GM18873 (cell line): ENCODE measurements around the gene IL15RA.
A peak's percentile ranks its signal among the peaks of the same experiment; 100 is the strongest.
"Not testable (repeated sequence)": the region's sequence is repeated elsewhere in the genome, so short reads cannot be mapped to it uniquely, and the experiment has no call there.

Experiments used
- ATAC-seq: cut with Tn5 transposase; IDR thresholded peaks from one replicate; pipeline ENCODE4 v1.9.1; 2021; ENCODE audit warnings: mild to moderate bottlenecking, moderate library complexity, moderate number of reproducible peaks; ENCODE audit not compliant: unreplicated experiment, low FRiP score

The IL15RA gene

DNA sequence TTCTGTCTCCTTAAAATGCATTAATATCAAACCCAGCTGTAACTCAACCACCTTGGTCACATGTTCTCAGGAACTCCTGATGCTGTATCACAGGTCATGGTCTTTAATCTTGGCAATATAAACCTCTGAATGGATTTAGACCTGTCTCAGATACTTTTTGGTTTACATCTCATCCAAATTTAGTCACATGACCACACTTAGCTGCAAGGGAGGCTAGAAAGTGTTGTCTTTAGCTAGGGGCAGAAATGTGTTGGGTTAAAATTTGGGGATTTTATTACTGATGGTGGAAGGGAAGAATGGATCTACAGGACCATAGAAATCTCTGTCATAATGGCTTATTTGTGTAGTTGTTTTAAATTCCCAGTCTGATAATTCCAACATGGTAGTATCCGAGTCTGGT lies 29.6 kb upstream of the IL15RA start:
- ATAC-seq: no peak

DNA sequence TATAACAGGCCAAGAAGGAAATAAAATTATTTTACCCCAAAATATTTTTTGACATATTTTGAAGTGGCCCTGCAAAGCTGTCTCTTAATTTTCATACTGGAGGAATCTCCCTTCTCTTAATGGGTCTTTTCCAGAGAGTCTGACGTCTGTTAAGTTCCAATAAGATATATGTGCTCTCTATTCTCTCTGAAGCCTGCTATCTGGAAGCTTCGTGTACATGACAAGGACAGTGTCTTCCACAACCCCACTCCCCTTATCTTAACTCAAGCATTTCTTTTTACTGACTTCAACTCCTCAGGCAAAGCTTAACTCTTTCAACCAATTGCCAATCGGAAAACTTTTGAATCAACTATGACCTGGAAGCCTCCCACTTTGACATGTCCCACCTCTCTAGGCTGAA lies 29.2 kb upstream of the IL15RA start:
- no peak for ATAC-seq

DNA sequence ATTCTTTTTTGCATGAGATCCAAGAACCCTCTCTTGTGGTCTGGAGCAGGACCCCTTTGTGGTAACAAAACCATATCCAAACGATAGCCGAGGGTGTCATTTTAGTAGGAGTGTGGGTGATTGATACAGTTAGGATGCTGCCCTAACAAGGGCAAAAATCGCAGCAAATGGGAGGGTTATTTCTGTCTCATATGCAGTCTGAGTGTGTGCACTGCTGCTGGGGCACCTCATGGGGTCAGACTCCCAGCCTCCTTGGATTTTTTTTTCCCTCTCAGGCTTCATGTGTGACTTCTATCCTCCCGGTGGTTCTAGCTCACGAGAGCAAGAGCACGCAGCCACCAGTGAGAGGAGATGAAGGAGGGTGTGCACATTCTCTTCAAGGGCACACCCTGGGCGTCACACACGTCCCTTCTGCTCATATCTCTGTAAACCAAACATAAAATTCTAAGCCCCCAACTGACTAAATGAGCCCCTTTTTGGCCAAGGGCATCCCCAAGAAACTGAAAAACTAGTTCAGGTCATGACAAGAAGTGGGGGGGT lies 28.6 kb upstream of the IL15RA start:
- ATAC-seq: no peak

- not testable (repeated sequence) for ATAC-seq
Observed at GRCh38 chr10:6005161-6005804, 27.9 kb upstream of the IL15RA start.

- ATAC-seq: peak; percentile 64
Observed at GRCh38 chr10:6002809-6003510, 25.6 kb upstream of the IL15RA start.

DNA sequence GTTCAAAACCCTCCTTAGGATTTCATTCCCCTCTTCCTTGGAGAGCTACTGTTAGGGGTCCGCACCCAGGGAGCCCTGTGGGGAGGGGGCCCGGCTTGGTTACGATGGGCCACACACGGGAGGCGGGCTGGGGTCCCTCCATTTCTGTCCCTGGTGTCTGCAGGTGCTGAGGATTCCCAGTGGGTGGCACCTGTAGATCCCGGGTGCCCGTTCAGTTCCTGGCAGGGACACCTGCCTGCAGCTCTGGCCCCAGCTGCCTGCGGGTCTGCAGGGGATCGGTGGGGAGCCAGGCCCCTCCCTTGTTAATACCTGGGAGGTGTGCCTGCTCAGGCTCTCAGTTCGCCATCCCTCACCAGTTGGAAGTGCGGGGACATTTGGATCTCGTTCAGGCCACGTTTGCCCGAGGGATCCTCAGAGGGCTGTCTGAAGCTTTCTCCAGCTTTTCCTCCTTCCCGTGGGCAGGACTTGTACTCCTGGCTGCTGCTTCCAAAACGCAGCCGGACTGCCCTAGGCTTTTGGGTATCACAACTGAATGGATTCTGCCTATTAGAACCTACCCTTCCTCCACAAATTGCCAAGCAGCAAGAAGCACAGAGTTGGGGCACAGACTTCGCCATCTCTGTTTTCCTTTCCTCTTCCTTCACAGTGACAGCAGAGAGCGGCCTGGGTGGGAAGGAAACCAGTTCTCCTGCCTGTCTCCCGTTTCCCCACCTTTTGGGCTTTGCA lies 22.3 kb upstream of the IL15RA start:
- ATAC-seq: no peak

DNA sequence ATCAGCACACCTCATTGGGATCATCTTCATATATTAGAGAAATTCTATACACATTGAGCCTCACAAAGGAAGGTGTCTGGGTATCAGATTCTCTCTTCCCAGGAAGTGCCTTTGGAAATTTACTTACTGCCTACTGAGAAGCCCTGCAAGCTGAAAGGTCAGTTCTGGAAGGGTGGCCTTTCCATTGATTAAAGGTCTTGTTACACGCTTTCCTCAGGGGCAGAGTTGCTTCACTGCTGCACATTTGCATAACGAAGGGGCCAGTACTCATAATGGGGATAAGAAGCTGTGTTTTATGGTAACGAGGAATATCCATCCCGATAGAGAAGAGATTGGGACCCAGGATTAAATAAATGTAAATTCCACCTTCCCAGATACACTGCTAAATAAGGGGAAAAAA lies 19.4 kb upstream of the IL15RA start:
- ATAC-seq: no peak

DNA sequence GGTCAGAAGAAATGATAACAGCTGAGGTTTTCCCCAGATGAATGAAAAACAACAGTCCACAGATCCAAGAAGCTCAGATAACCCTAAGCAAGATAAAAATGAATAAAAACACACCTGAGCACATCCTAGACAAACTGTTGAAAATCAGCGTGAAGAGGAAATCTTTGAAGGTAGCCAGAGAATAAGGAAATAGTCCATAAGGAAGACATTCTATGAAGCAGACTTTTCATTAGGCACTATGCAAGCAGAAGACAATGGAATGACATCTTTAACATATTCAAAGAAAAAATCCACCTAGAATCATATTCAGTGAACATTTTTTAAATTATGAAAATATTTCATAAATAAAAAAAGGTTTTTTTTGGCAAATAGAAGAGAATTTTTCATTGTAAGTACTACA lies 15.1 kb upstream of the IL15RA start:
- ATAC-seq: no peak

DNA sequence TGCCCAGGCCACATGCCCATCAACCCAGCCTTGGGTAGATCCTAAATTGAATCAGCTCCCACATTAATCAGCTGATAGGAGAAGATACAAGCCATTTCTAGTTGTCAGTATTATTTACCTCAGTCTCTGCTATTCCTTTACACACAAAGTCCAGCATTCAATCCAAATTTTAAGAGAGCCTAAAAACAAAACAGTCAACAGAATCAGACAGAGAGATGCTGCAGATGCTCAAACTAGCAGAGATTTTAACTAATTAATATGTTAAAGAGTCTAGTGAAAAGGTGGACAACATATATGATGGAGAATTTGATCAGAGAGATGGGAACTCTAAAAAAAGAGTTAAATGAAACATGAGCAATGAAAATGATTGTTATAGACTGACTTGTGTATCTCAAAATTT lies 14.4 kb upstream of the IL15RA start:
- no peak for ATAC-seq

- ATAC-seq: no peak
Observed at GRCh38 chr10:5989756-5990155, 12.4 kb upstream of the IL15RA start.

GRCh38 chr10:5988336-5988920 lies 11.1 kb upstream of the IL15RA start:
- ATAC-seq: no peak

DNA sequence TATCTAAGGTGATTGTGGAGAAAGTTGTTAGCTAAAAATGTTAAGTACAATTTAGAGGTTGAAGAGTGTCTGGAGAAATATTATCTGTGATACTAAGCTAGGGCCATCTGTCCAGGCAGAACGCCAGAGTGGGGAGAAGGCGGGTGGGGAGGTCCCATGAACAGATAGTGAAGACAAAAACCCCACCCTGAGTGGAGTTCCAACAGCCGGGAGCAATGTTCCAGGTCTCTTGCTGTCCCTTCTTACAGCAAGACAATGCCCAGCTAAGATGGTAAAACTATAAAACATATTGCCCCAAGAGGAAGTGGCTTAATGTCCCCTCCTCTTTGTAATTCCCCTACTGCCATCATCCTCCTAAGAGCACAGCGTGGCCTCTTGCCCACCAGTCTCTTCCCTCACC lies 10.4 kb upstream of the IL15RA start:
- no peak for ATAC-seq

DNA sequence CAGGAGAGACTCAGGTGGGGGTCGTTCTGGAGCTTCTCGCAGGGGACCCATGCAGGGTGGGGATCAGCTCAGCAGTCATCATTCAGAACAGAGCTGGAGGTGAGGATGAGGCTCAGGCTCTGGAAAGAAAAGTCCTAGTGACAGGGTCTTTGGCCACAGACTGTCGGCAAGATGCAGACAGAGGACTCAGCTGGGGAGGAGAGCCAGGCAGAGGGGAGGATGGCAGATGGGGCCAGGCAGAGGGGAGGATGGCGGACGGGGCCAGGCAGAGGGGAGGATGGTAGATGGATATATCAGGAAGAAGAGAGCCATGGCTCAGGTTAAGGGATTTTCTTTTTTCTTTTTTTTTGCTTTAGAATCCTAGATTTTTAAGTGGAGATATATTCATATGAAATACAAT lies 7.7 kb upstream of the IL15RA start:
- ATAC-seq: no peak

- no peak for ATAC-seq
Observed at GRCh38 chr10:5983774-5984173, 6.4 kb upstream of the IL15RA start.

DNA sequence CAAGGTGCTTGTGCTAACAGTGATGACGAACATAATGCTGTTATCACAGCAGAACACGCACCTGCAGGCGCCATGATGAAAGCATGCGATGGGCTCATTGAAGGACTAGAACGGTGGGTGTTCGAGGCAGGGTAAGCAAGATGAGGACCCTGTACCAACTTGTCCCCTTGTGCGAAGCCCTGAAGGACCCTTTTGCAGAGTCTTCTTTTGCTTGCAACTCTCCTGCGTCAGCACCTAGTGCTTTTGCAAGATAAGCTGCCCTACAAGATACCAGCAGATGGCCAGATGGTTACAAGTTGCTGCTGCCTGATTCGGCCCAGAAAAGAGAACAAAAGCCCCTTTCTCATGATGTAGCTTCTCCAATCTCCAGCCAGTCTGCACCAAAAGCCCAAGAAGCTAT lies 4.2 kb upstream of the IL15RA start:
- ATAC-seq: no peak

DNA sequence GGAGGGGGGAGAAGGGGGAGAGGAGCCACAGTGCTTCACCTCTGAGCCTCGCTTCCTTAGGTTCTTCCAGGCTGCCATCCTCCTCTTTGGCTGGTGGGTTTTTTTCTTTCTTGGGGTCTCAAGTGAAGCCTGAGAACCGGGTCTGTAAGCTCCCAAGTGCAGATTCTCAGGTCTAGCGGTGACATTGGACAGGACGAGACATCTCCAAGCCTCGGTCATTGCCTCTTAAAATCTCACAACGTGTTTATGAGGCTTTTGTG lies 817 bp upstream of the IL15RA start:
- no peak for ATAC-seq

DNA sequence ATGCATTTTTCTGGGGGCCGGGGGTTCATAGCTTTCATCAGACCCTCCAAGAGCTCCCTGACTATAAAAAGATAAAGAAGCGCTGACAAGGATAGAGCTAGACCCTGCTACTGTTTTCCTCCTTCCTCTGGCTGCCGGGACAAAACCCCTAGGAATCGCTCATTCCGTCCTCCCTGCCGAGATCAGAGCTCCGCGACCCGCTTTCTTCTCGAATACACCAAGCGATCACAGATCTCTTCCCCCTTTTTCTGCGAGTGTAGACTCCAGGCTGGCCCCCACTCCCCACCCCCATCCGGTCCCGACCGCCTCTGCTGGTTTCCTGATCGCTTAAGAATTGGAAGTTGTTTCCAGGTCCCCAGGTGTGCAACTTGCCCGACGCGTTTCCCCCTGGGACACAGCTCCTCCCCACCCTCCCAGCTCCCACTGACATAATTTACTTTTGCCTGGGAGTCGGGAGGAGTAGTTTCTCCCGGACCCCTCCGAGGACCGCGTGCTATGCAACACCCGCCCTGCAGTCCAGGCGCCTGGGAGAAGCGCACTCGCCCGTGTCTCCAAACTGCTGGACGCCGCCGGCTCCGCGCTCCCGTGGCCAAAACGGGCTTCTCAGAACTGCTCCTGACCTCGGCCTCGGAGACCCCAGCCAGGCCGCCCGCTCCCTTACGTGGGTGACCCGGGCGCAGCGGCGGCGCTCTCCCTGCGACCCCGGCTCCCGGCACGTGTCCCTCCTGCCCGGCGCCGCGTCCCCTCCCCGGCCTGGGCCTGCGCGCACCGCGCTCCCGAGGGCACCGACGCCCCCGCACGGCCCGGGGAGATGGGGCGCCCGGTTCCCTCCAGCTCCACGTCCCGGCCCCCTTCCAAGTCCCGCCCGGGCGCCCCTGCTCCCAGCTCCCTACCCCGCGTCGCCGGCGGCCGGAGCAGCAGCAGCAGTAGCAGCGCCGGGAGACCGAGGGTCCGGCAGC lies 552 bp downstream of the IL15RA start:
- peak; percentile 2 for ATAC-seq

DNA sequence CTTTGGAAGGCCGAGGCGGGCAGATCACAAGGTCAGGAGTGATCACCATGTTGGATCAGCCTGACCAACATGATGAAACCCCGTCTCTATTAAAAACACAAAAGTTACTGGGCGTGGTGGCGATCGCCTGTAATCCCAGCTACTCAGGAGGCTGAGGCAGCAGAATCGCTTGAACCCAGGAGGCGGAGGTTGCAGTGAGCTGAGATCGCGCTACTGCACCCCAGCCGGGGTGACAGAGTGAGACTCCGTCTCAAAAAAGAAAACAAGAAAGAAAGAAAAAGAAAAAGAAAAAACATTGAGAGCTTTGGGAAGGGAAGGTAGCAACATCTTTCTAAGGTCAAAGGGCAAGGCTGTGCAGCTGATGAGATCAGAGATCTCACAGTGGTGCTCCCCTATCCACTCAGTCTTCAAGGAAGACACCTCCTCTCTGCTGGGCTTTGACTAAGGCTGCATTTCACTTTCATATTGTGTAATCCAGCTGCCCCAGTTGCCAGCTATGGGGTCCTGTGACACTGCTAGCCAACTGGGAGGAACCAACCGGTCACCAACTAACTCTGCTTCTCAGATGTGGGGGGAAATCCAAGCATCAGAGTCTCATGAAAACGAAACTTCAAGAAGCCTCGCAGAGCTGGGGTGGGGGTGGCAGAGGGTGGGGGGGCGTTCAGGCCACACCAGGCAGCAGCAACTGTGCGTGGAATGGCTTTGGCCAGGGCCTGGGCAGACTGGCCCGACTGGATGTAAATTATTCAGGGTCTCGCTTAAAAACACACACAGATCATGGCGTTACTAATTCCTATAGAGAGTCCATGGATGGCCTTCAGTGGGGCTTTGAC lies 1.5 kb downstream of the IL15RA start:
- ATAC-seq: peak; percentile 71

GRCh38 chr10:5973069-5973468 lies 4.3 kb downstream of the IL15RA start:
- ATAC-seq: no peak
